H1 (cell line): Measurements from ENCODE around the gene ZNF674.
"Not testable (repeated sequence)": the region's sequence is repeated elsewhere in the genome, so short reads cannot be mapped to it uniquely, and the experiment has no call there.

ENCODE experiments used
- BRCA1 ChIP-seq: IDR thresholded peaks from 2 replicates; pipeline ENCODE4 v1.6.1; 2012; ENCODE audit warnings: low read depth, low read length, improper control_type of control experiment
- EZH2 ChIP-seq: fragments of 200-600 bp; sonication (generic); IDR thresholded peaks from 2 replicates; pipeline ENCODE4 v1.7.1; 2012; ENCODE audit warnings: low read depth, mild to moderate bottlenecking, moderate library complexity, low read length, inconsistent platforms; ENCODE audit not compliant: severe bottlenecking
- KDM5A ChIP-seq: fragments of 200-600 bp; IDR thresholded peaks from 2 replicates; pipeline ENCODE4 v1.7.1; 2012; ENCODE audit warnings: mild to moderate bottlenecking, low read length, inconsistent platforms, mixed read lengths
- MAFK ChIP-seq: IDR thresholded peaks from 2 replicates; pipeline ENCODE4 v1.6.1; 2012; ENCODE audit warnings: low read depth, mild to moderate bottlenecking, improper control_type of control experiment, low read length
- NRF1 ChIP-seq: IDR thresholded peaks from 2 replicates; pipeline ENCODE4 v1.6.1; 2011; ENCODE audit warnings: mild to moderate bottlenecking, low read depth, low read length, improper control_type of control experiment
- POLR2AphosphoS5 ChIP-seq: IDR thresholded peaks from 2 replicates; pipeline ENCODE4 v1.6.1; 2011; ENCODE audit warnings: low read depth, low read length
- TF ChIP-seq, protein P1 (sequence below), 3 experiments: IDR thresholded peaks; 1 replicate in 2 of 3; 2 replicates in 1 of 3; pipeline versions ENCODE4 v1.5.1 to v1.6.1; 2011; ENCODE audit warnings: low read length in 3 of 3, mild to moderate bottlenecking in 3 of 3, inconsistent platforms in 2 of 3, low read depth in 1 of 3, moderate library complexity in 1 of 3; ENCODE audit not compliant: insufficient read depth in 1 of 3; ENCODE audit errors: control extremely low read depth in 1 of 3
- TF ChIP-seq, protein P2 (sequence below): IDR thresholded peaks from 2 replicates; pipeline ENCODE4 v1.6.1; 2011; ENCODE audit warnings: low read depth, mild to moderate bottlenecking, low read length; ENCODE audit not compliant: insufficient read depth

DNA sequence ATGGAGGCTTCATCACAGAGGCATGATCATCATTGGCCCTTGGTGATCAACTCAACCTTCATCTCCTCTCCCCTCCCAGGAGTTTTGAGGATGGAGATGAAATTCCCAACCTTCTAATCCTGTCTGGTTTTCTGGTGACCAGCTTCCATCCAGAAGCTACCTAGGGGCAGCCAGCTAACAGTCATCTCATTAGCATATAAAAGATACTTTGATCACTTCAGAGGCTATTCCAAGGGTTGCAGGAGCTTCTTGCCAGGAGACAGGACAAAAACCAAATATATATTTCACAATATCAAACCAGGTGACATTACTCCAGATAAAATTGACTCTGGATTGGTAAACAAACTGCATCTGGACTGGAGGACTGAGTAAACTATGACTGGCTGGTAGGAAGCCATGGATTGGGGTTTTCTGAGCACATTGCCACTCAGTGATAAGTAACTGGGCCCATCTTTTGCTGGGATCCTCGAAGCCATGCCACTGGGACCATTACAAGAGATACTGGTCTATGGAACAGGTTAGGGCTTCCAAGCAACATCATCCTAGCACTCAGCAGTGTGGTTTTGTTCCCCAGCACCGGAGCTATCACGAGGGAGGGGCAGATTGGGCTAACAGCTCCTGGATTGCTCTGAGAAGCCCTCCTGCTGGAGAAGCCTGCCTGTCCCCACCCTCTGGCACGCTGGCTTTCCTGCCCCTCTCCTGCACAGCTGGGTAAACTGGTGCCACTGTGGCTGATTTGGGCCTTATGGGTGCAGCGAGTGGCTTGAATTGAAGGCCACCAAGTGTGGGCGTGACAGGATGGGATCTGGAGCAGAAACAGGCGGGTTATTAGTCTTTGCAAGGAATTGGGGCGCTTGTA is 84.2 kb downstream of the ZNF674 start:
- TF ChIP-seq, protein P1, sequence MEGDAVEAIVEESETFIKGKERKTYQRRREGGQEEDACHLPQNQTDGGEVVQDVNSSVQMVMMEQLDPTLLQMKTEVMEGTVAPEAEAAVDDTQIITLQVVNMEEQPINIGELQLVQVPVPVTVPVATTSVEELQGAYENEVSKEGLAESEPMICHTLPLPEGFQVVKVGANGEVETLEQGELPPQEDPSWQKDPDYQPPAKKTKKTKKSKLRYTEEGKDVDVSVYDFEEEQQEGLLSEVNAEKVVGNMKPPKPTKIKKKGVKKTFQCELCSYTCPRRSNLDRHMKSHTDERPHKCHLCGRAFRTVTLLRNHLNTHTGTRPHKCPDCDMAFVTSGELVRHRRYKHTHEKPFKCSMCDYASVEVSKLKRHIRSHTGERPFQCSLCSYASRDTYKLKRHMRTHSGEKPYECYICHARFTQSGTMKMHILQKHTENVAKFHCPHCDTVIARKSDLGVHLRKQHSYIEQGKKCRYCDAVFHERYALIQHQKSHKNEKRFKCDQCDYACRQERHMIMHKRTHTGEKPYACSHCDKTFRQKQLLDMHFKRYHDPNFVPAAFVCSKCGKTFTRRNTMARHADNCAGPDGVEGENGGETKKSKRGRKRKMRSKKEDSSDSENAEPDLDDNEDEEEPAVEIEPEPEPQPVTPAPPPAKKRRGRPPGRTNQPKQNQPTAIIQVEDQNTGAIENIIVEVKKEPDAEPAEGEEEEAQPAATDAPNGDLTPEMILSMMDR (IDR thresholded peaks at IDR 0.05; ENCODE audit: control extremely low read depth in 1 of 3, insufficient read depth in 1 of 3, low read depth in 1 of 3, low read length in 3 of 3): not testable (repeated sequence)
- TF ChIP-seq KDM5A, NRF1, BRCA1, POLR2AphosphoS5, MAFK, EZH2: not testable (repeated sequence)
- TF ChIP-seq, protein P2, sequence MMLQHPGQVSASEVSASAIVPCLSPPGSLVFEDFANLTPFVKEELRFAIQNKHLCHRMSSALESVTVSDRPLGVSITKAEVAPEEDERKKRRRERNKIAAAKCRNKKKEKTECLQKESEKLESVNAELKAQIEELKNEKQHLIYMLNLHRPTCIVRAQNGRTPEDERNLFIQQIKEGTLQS: not testable (repeated sequence)
